OCI-LY3 (cell line): ENCODE measurements around the gene PPP1R14B.

ENCODE experiments used
- H2AFZ ChIP-seq: fragments of 200-600, 300-600 bp; shearing (Covaris generic); 2 replicates; pipeline ENCODE4 v1.6.0; 2014; ENCODE audit warnings: antibody characterized with exemption, low read depth, low read length
- H3K27ac ChIP-seq: fragments of 200-600, 300-600 bp; sonication (generic); 2 replicates; pipeline ENCODE4 v1.5.1; 2014; ENCODE audit warnings: mild to moderate bottlenecking, low read length, moderate library complexity, mixed read lengths
- H3K27me3 ChIP-seq: fragments of 200-600, 300-600 bp; sonication (generic); 2 replicates; pipeline ENCODE4 v1.6.1; 2014; ENCODE audit warnings: low read depth, low read length, mixed read lengths
- H3K36me3 ChIP-seq: fragments of 200-600, 300-600 bp; sonication (generic); replicated peaks from 2 replicates; pipeline ENCODE3; 2014; ENCODE audit warnings: low read depth, low read length, mixed read lengths
- H3K4me1 ChIP-seq: fragments of 300-600, 200-600 bp; sonication (generic); 2 replicates; pipeline ENCODE4 v1.6.1; 2014; ENCODE audit warnings: low read length, mixed read lengths
- H3K4me2 ChIP-seq: fragments of 200-600, 300-600 bp; sonication (generic); 2 replicates; pipeline ENCODE4 v1.6.1; 2014; ENCODE audit warnings: low read length, mixed read lengths
- H3K4me3 ChIP-seq: fragments of 300-600, 200-600 bp; sonication (generic); 2 replicates; pipeline ENCODE4 v1.5.1; 2014; ENCODE audit warnings: antibody characterized with exemption, mild to moderate bottlenecking, low read length, moderate library complexity
- H3K79me2 ChIP-seq: fragments of 300-600, 200-600 bp; shearing (Covaris generic); 2 replicates; pipeline ENCODE4 v1.6.1; 2014; ENCODE audit warnings: mild to moderate bottlenecking, low read length, mixed read lengths
- H3K9ac ChIP-seq: fragments of 300-600, 200-600 bp; shearing (Covaris generic); 2 replicates; pipeline ENCODE4 v1.6.0; 2014; ENCODE audit warnings: mild to moderate bottlenecking, low read length, moderate library complexity
- H3K9me3 ChIP-seq: fragments of 200-600, 300-600 bp; shearing (Covaris generic); 2 replicates; pipeline ENCODE4 v1.6.1; 2014; ENCODE audit warnings: low read length, mixed read lengths; ENCODE audit not compliant: insufficient read depth
- H4K20me1 ChIP-seq: fragments of 200-600, 300-600 bp; sonication (generic); 2 replicates; pipeline ENCODE4 v1.6.1; 2016; ENCODE audit warnings: low read length, mixed read lengths; ENCODE audit not compliant: insufficient read depth
- CTCF ChIP-seq: fragments of 200-600, 300-600 bp; sonication (generic); IDR thresholded peaks from 2 replicates; pipeline ENCODE4 v1.5.1; 2014; ENCODE audit warnings: antibody characterized with exemption, low read length, low read depth
- EZH2phosphoT487 ChIP-seq: fragments of 200-600 bp; shearing (Covaris generic); IDR thresholded peaks from 2 replicates; pipeline ENCODE4 v1.6.1; 2018; ENCODE audit warnings: antibody characterized with exemption, mixed run types, low read depth

The PPP1R14B gene

GRCh38 chr11:64218628-64219353 lies 28.0 kb downstream of the PPP1R14B start:
- Histone ChIP-seq H3K9ac (no peak overlapping the region), H3K27ac (no peak overlapping the region), H3K36me3 (peaks cover 50% of the 10 kb centered on the region), H2AFZ (no peak overlapping the region), H3K4me2 (no peak overlapping the region), H3K9me3 (no peaks in the 10 kb centered on the region), H3K79me2 (no peaks in the 10 kb centered on the region), H4K20me1 (no peaks in the 10 kb centered on the region), H3K4me1 (peaks cover 5% of the 10 kb centered on the region; the same call in 1 of the 2 replicates), H3K27me3 (no peaks in the 10 kb centered on the region), H3K4me3 (no peak overlapping the region)
- TF ChIP-seq EZH2phosphoT487 (no peak), CTCF (no peak)

- no peaks in the 10 kb centered on the region for H3K79me2 ChIP-seq
- H3K4me3 ChIP-seq, result no peak overlapping the region
- no peaks in the 10 kb centered on the region for H3K27me3 ChIP-seq
- H3K4me1 ChIP-seq, result peaks cover 5% of the 10 kb centered on the region; the same call in 1 of the 2 replicates
- TF ChIP-seq EZH2phosphoT487 (no peak), CTCF (no peak)
- peaks cover 55% of the 10 kb centered on the region for H3K36me3 ChIP-seq
- H2AFZ ChIP-seq, result no peak overlapping the region
- H3K9ac ChIP-seq, result no peak overlapping the region
- H3K9me3 ChIP-seq, result no peaks in the 10 kb centered on the region
- no peak overlapping the region for H3K27ac ChIP-seq
- no peak overlapping the region for H3K4me2 ChIP-seq
- no peaks in the 10 kb centered on the region for H4K20me1 ChIP-seq
Observed at GRCh38 chr11:64216879-64217278, 29.9 kb downstream of the PPP1R14B start.

GRCh38 chr11:64211181-64211872 lies 35.4 kb downstream of the PPP1R14B start:
- Histone ChIP-seq H3K4me1 (peaks cover 22% of the 10 kb centered on the region), H4K20me1 (no peaks in the 10 kb centered on the region), H3K4me3 (no peak overlapping the region), H3K27me3 (no peaks in the 10 kb centered on the region), H3K79me2 (peaks cover 21% of the 10 kb centered on the region), H3K9ac (no peak overlapping the region), H2AFZ (no peak overlapping the region), H3K36me3 (peaks cover 51% of the 10 kb centered on the region), H3K27ac (no peak overlapping the region), H3K4me2 (no peak overlapping the region), H3K9me3 (no peaks in the 10 kb centered on the region)
- TF ChIP-seq EZH2phosphoT487, result no peak
- TF ChIP-seq CTCF, result no peak

- Histone ChIP-seq H3K4me1 (peaks cover 30% of the 10 kb centered on the region), H4K20me1 (no peaks in the 10 kb centered on the region), H3K9ac (no peak overlapping the region), H3K9me3 (no peaks in the 10 kb centered on the region), H3K27me3 (no peaks in the 10 kb centered on the region), H3K27ac (no peak overlapping the region), H2AFZ (no peak overlapping the region), H3K4me2 (no peak overlapping the region), H3K36me3 (peaks cover 55% of the 10 kb centered on the region), H3K4me3 (no peak overlapping the region), H3K79me2 (peaks cover 30% of the 10 kb centered on the region)
- TF ChIP-seq CTCF (no peak), EZH2phosphoT487 (no peak)
Observed at GRCh38 chr11:64210301-64211020, 36.3 kb downstream of the PPP1R14B start.
